ENCODE results near the gene EDC4.
"Not testable (repeated sequence)": the region's sequence is repeated elsewhere in the genome, so short reads cannot be mapped to it uniquely, and the experiment has no call there.

Gene EDC4

GRCh38 chr16:67847064-67847861 lies 25.6 kb upstream of the EDC4 start, which contains the start of gene CENPT:
Gene CENPT, minus strand, starts transcription at chr16:67847693. Its CDS starts 13,834 bp downstream, at chr16:67833859.
- DNase-seq (ENCODE audit: low read depth in 2 of 2), result no peak

DNA sequence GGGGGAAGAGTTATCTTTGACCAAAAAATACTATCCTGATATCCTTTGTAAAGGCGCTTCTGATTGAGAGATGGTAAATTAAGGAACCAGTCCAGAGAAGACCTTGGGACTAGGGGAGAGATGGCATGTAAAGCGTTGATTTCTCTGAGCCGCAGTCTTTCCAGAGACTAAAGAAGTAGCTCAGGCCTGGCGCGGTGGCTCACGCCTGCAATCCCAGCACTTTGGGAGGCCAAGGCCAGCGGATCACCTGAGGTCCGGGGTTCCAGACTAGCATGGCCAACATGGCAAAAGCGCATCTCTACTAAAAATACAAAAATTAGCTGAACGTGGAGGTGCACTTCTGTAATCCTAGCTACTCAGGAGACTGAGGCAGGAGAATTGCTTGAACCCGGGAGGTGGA lies 24.7 kb upstream of the EDC4 start:
- no peak for DNase-seq (ENCODE audit: low read depth in 2 of 2)

DNA sequence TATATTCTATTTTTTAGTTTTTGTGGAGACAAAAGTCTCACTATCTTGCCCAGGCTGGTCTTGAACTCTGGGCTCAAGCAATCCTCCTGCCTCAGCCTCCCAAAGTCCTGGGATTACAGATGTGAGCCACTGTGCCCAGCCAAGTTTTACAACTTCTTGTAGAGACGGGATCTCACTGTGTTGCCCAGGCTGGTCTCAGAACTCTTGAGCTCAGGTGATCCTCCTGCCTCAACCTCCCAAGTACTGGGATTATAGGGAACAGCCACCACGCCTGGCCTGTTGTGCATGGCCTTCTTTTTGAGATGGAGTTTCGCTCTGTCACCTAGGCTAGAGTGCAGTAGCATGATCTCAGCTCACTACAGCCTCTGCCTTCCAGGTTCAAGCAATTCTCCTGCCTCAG lies 19.2 kb upstream of the EDC4 start:
- no peak for DNase-seq (ENCODE audit: low read depth in 2 of 2)

GRCh38 chr16:67855789-67856188 lies 17.1 kb upstream of the EDC4 start:
- DNase-seq (ENCODE audit: low read depth in 2 of 2), result no peak

DNA sequence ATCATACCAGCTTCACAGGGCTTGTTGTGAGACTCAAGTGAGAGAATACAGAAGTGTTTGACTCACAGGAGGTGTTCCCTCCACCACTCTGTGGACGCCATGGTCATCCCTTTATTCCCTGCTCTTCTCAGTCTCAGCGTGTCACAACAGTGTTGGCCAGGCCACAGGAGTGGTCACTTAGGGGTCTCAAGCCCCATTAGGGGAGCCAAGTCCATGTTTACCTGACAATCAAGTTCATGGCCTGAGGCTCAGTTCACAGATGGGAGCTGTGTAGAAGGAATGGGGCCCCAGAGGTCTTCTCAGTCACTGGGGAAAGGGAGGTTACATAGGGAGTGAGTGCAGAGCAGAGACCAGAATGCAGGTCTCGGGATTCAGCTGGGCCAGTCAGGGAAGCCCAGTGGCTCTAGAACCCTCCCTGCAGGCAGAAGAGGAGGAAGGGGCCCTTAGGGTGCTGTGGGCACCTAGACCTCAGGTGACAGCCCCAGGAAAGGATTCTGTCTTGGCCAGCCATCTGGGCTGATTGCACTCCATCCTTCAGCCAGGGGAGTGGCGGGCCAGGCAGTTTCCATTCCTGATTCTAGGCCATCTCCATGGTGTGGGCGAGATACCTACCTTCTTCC lies 15.8 kb upstream of the EDC4 start:
- DNase-seq (ENCODE audit: low read depth in 2 of 2), result no peak

DNA sequence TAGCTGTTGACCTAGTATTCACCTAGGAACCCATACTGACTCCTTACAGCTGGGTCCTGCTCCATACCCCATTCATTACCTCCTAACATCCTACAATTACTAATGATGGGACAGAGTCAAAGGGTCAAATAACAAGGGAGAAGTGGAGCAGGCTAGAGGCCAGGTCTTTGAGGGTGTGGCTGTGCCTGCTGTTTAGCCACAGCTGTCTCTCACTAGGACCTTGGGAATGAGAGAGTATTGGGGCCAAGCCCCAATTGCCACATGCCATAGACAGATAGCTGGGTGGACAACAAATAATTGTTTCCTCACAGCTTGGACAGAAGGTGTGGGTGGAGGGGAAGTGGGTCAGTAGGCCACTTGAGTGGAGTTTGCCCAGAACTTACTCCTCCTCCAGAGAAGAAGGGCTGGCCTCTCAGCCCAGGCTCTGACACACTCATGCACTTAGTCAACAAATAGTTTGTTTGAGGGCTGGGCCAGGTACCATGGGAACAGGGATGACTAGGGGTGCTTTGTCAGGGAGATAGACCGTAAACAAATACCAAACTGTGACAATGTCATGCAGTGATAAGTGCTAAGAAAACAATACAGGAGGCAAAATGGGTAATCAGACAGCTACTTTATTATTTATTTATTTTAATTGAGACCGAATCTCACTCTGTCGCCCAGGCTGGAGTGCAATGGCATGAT lies 15.2 kb upstream of the EDC4 start:
- DNase-seq (ENCODE audit: low read depth in 2 of 2), result no peak

DNA sequence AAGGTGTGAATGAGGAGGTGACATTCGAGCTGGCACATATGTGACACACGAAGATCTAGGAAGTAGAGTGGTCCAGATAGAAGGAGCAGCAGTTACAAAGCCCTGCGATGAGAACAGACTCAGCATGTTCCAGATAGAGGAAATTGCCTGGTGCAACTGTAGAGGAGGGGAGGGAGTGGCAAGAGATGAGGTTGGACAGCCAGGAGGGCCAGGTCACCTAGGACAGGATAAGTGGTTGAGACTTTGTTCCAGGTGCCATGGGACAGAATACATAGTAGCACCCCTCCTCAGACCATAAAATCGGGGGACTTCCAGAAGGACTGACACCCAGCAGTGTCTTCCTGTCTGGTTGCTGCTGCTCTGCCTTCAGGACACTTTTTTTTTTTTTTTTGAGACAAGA lies 14.4 kb upstream of the EDC4 start:
- no peak for DNase-seq (ENCODE audit: low read depth in 2 of 2)

GRCh38 chr16:67860589-67861398 lies 12.1 kb upstream of the EDC4 start:
- no peak for DNase-seq (ENCODE audit: low read depth in 2 of 2)

GRCh38 chr16:67861877-67862276 lies 11.0 kb upstream of the EDC4 start:
- DNase-seq (ENCODE audit: low read depth in 2 of 2), result no peak

DNA sequence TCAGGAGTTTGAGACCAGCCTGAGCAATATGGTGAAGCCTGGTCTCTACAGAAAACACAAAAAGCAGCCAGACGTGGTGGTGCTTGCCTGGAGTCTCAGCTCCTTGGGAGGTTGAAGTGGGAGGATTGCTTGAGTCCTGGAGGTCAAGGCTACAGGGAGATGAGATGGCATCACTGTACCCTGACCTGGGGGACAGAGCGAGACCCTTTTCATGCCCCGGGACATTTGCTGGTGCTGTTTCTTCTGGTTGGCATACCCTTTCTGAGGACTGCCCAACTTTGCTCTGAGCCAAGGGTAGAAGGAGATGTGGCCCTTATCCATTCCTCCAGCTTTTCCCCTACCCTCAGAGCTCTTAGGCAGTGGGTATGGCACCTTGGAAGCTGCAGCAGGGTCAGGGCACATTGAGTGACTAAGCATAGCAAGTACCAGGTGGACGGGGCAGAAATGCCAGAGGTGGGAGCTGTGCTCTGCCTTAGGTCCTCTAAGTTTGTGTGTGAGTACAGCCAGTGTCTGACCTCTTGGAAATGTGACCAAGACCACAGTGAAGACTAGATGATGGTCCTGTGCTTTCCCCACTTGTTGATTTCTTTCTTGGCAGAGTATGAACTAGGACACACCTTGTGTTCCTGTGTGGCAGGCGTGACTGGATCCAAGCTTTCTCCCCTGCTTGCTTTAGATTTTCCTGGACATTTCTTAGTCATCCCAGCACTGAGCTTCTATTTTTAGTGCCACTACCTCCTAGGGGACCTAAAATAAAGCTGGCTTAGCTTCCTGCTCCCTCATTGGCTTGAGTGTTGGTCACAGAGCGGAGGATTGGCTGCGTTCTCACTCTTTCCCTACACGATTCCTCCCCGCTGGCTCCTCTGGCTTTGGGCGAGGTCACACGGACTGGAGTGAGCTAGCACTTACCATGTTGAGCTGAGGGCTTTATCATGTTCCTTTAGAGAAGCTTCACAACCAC lies 9.9 kb upstream of the EDC4 start:
- DNase-seq (ENCODE audit: low read depth in 2 of 2), result no peak

- DNase-seq (ENCODE audit: low read depth in 2 of 2), result not testable (repeated sequence)
Measured at GRCh38 chr16:67864044-67864443, 8.8 kb upstream of the EDC4 start.

- no peak for DNase-seq (ENCODE audit: low read depth in 2 of 2)
Measured at GRCh38 chr16:67864594-67864993, 8.3 kb upstream of the EDC4 start.

DNA sequence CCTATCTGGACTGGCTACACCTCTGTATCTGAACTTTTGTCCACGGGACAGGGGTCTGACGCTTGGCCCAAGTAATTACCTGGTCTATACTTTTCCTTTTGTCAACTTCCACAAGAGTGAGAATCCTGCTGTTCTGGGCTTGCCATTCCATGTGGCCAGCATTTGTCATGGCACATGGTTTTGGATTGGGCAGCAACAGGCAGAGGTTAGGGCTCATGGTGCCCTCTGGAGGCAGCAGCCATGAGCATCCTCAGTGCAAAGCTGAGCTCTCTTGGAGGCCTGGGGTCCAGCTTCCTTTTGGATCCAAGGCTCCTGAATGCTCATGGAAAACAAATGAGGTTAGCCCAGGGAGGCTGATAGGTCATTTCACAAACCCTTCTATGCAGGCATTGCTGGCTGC lies 7.5 kb upstream of the EDC4 start:
- no peak for DNase-seq (ENCODE audit: low read depth in 2 of 2)

DNA sequence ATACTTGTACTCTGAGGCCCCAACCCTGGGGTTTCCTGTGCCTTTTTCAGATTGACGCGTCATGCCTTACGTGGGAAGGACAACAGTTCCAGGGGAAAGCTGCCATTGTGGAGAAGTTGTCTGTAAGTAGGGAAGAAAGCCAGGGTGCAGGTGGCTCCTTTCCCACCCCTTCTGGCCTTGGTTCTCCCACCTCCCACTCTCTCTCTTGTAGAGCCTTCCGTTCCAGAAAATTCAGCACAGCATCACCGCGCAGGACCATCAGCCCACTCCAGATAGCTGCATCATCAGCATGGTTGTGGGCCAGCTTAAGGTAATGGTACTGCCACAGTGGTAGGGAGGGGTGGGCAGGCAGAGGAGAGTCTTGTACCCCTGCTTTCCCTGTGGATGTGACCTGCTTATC lies 4.6 kb upstream of the EDC4 start:
- no peak for DNase-seq (ENCODE audit: low read depth in 2 of 2)

- DNase-seq (ENCODE audit: low read depth in 2 of 2), result no peak
Measured at GRCh38 chr16:67869653-67870052, 3.2 kb upstream of the EDC4 start.

DNA sequence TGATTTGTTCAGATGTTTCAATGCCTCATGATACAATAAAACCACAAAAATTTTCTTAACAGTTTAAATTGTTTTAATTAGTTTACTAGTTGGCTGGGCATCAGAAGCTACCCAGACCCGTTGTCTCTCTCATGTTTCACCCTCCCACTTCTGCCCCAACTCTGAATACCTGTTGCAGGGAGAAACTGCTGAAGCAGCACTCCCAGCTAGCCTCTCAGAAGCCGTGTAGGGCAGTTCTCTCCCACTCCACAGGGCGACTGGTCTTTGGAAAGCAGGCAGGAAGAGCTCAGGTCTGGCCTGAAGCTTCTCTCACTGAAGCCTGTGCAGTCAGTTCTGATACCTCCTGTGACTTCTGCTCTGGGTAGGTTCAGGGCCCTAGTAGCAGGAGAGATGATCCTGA lies 1.6 kb upstream of the EDC4 start:
- no peak for DNase-seq (ENCODE audit: low read depth in 2 of 2)

DNA sequence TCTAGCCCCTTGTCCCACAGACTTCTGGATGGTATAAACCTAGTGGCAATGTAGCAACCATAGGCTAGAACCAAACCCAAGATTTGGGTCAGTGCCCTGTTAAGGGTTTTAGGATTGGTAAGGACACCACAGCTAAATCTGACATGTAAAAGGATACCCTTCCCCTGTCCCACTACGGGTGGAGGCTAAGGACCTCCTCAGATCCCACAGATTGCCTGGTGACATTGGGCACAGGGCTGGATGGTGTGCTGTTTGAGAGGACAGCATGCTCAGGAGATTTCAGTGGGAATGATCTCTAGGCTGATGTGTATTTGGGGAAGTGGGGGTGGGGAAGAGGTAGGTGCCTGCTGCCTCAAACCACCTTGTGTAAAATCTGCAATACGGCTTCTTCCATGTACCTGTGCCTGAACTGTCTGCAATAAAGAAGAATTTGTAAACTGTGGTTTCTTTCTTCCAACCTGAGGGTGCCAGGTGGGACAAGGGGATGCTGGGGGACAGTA lies 671 bp upstream of the EDC4 start:
- no peak for DNase-seq (ENCODE audit: low read depth in 2 of 2)

DNA sequence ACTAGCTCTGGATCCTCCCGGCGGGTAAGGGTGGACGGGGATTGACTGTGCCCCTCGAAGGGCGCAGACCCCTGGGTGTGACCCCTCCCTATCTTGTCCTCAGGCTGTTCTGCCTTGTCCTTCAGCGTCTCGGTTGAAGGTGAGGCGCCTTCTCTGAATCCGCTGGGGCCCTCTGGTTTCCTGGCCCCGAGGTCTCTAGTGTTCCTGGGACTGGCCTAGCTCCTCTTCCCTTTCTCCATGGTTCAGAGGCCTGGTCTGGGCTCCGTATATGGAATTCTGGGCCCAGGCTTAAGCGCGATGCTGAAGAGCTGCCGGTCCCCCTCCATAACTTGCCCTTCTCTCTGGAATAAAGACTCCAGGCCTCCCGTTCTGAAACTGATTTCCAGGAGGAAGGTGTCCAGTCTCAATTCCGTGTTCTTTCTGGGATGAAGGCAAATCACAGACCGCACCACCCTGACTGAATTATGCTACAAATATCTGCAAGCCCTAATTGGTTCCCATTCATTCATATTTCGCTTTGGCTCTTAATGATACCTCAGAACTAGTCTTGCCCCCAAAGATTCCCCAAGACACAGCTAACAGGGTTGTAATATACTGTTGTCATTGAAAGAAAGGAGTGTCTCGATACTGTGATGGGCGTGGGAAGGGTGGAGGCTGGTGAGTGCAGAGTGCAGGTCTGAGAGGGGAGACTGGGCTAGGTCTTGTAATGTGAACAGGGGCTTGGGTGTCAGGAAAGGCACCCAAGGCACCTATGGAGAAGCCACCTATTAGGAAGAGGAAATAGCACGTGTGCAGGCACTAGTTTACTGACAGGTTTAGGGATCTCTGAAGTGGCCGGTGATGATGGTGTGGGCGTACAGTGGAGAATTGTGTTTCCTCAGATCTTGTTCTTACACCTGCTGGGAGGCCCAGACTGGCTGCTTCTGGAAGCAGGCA lies 851 bp downstream of the EDC4 start:
- DNase-seq (ENCODE audit: low read depth in 2 of 2), result peak in 1 of 2 experiments; percentile 8

DNA sequence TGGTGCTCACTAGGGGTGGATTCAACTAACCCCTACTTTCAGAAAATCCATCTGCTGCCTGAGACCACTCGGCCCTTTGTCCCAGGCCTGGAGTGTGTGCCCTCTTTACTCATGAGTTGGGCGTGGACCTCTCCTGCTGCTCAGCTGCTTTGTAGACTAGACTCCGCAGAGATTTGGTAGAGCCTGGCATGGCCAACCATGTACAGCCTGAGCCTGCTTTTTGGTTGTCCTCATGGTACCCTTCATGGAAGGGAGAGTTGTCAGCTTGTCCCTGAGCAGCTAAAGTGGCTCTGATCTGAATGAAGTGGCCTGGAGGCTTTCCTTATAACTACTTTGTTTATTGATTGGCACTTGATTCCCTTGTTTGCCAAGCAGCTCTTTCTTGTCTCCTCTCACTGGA lies 1.5 kb downstream of the EDC4 start:
- no peak for DNase-seq (ENCODE audit: low read depth in 2 of 2)

- no peak for DNase-seq (ENCODE audit: low read depth in 2 of 2)
Measured at GRCh38 chr16:67877064-67877463, 4.2 kb downstream of the EDC4 start.

All from stimulated activated CD4-positive, alpha-beta T cell treated with anti-CD3 and anti-CD28 coated beads, Interleukin-12 subunit alpha, Interleukin-12 subunit beta, amount 100 ng/mL, for 24 hours (primary cell).